Activated naive CD4-positive, alpha-beta T cell treated with anti-CD3 and anti-CD28 coated beads for 36 hours (primary cell): ENCODE measurements around the gene PERM1. TPM values are rescaled to one million over a fixed set of nuclear protein-coding genes. Genes with fewer than 3 reads are reported as not detected.
"Not testable (repeated sequence)": the region's sequence is repeated elsewhere in the genome, so short reads cannot be mapped to it uniquely, and the experiment has no call there.

Source experiments
- CTCF ChIA-PET: fragments of 350-600 bp; sonication (Branson Sonifier 250); formaldehyde crosslinking; loops from one replicate; lab custom pipeline; 2021; ENCODE audit warnings: antibody characterized with exemption; lab: Charles Lee
- DNase-seq: peaks from one replicate; pipeline ENCODE4 v3.0.0-alpha.2; 2020
- H3K27ac Mint-ChIP-seq: one replicate; pipeline ENCODE4 v1.8.0; 2021; ENCODE audit warnings: mild to moderate bottlenecking, mixed read lengths
- H3K27me3 Mint-ChIP-seq: one replicate; pipeline ENCODE4 v1.8.0; 2021; ENCODE audit warnings: low read depth, mixed read lengths
- H3K36me3 Mint-ChIP-seq: one replicate; pipeline ENCODE4 v1.8.0; 2021; ENCODE audit warnings: low read depth, mixed read lengths
- H3K4me1 Mint-ChIP-seq: one replicate; pipeline ENCODE4 v1.8.0; 2021; ENCODE audit warnings: low read depth, mixed read lengths
- H3K4me3 Mint-ChIP-seq: one replicate; pipeline ENCODE4 v1.8.0; 2021; ENCODE audit warnings: mild to moderate bottlenecking, moderate library complexity, mixed read lengths
- H3K9me3 Mint-ChIP-seq: one replicate; pipeline ENCODE4 v1.8.0; 2021; ENCODE audit warnings: mixed read lengths
- intact Hi-C: fragments of 100-400 bp; cut with micrococcal nuclease; formaldehyde crosslinking; loops from one replicate; pipeline ENCODE4 v1.15.1; 2023
- total RNA-seq, 2 experiments: library from RNA; stranded (reverse); gene quantifications; one replicate each; pipeline ENCODE4 v1.2.3, GENCODE V29; 2021

PERM1 gene
- total RNA-seq, 2 experiments from 2014 or later, result not detected

GRCh38 chr1:992362-992761, 10.5 kb upstream of the PERM1 start:
- DNase-seq, result peak; percentile 47
- intact Hi-C loops, result no loop called here
- Mint-ChIP-seq H3K27me3 (peaks cover 21% of the 10 kb centered on the region), H3K4me1 (peaks cover 24% of the 10 kb centered on the region), H3K9me3 (peaks cover 12% of the 10 kb centered on the region), H3K27ac (peak overlapping the region; percentile 85), H3K4me3 (no peak overlapping the region), H3K36me3 (peaks cover 1% of the 10 kb centered on the region)
- CTCF ChIA-PET, result interaction anchor here (0.6 to 1.7 kb wide), 7 partner anchors 9 to 284 kb away, joined by 3 to 6 read pairs (median 3); partner anchors contain the start of gene ISG15

- H3K27ac Mint-ChIP-seq, result peak overlapping the region; percentile 72
- no peak overlapping the region for H3K4me3 Mint-ChIP-seq
- H3K9me3 Mint-ChIP-seq, result peaks cover 12% of the 10 kb centered on the region
- peaks cover 19% of the 10 kb centered on the region for H3K27me3 Mint-ChIP-seq
- no peak for DNase-seq
- intact Hi-C loops, result no loop called here
- peaks cover 1% of the 10 kb centered on the region for H3K36me3 Mint-ChIP-seq
- peaks cover 24% of the 10 kb centered on the region for H3K4me1 Mint-ChIP-seq
- CTCF ChIA-PET, result interaction anchor here (0.6 to 1.7 kb wide), 6 partner anchors 9 to 196 kb away, joined by 3 to 6 read pairs (median 3); partner anchors contain the start of gene ISG15
These were observed 10.0 kb upstream of the PERM1 start for GRCh38 chr1:991895-992294.

GRCh38 chr1:991275-991674, 9.4 kb upstream of the PERM1 start:
- H3K27me3 Mint-ChIP-seq, result peaks cover 19% of the 10 kb centered on the region
- H3K9me3 Mint-ChIP-seq, result peaks cover 12% of the 10 kb centered on the region
- H3K4me3 Mint-ChIP-seq, H3K36me3 Mint-ChIP-seq, intact Hi-C loops, H3K27ac Mint-ChIP-seq, DNase-seq: not testable (repeated sequence)
- H3K4me1 Mint-ChIP-seq, result peaks cover 24% of the 10 kb centered on the region
- CTCF ChIA-PET, result interaction anchor here (1.6 kb wide), 1 partner anchor 22 kb away, joined by 4 read pairs; the partner anchor contains the start of gene ISG15

GRCh38 chr1:988061-988460, 6.2 kb upstream of the PERM1 start:
- CTCF ChIA-PET, H3K4me3 Mint-ChIP-seq, H3K27ac Mint-ChIP-seq, DNase-seq, H3K36me3 Mint-ChIP-seq, intact Hi-C loops: not testable (repeated sequence)
- peaks cover 20% of the 10 kb centered on the region for H3K27me3 Mint-ChIP-seq
- H3K9me3 Mint-ChIP-seq, result peaks cover 12% of the 10 kb centered on the region
- H3K4me1 Mint-ChIP-seq, result peaks cover 20% of the 10 kb centered on the region

- H3K9me3 Mint-ChIP-seq, result no peaks in the 10 kb centered on the region
- peaks cover 20% of the 10 kb centered on the region for H3K27me3 Mint-ChIP-seq
- H3K36me3 Mint-ChIP-seq, result no peaks in the 10 kb centered on the region
- intact Hi-C loops, result no loop called here
- DNase-seq, result no peak
- H3K4me1 Mint-ChIP-seq, result no peaks in the 10 kb centered on the region
- no peak overlapping the region for H3K4me3 Mint-ChIP-seq
- no peak overlapping the region for H3K27ac Mint-ChIP-seq
- CTCF ChIA-PET, result interaction anchor here (0.6 to 5.9 kb wide), 13 partner anchors 8 to 288 kb away, joined by 3 to 39 read pairs (median 8); partner anchors contain the start of gene UBE2J2
These were observed 3.2 kb upstream of the PERM1 start for GRCh38 chr1:985126-985525.

GRCh38 chr1:984476-984814, 2.6 kb upstream of the PERM1 start:
- CTCF ChIA-PET, result interaction anchor here (0.6 to 5.9 kb wide), 20 partner anchors 9 to 311 kb away, joined by 3 to 39 read pairs (median 4); partner anchors contain the start of genes PLEKHN1 and UBE2J2
- no peak for DNase-seq
- H3K4me1 Mint-ChIP-seq, result no peaks in the 10 kb centered on the region
- no peak overlapping the region for H3K4me3 Mint-ChIP-seq
- no peak overlapping the region for H3K27ac Mint-ChIP-seq
- intact Hi-C loops, result loop anchor here (1.0 to 5.0 kb wide), 2 partner anchors 79 to 308 kb away; no protein-coding TSS in a partner anchor
- H3K27me3 Mint-ChIP-seq, result peaks cover 20% of the 10 kb centered on the region
- H3K9me3 Mint-ChIP-seq, result no peaks in the 10 kb centered on the region
- H3K36me3 Mint-ChIP-seq, result no peaks in the 10 kb centered on the region

GRCh38 chr1:983798-984475, 2.0 kb upstream of the PERM1 start:
- no peak overlapping the region for H3K27ac Mint-ChIP-seq
- H3K4me1 Mint-ChIP-seq, result no peaks in the 10 kb centered on the region
- peaks cover 17% of the 10 kb centered on the region for H3K27me3 Mint-ChIP-seq
- DNase-seq, result peak; percentile 73
- no peaks in the 10 kb centered on the region for H3K36me3 Mint-ChIP-seq
- CTCF ChIA-PET, result interaction anchor here (0.8 to 5.9 kb wide), 21 partner anchors 10 to 307 kb away, joined by 3 to 39 read pairs (median 5); partner anchors contain the start of gene PLEKHN1
- intact Hi-C loops, result loop anchor here (1.0 to 5.0 kb wide), 2 partner anchors 79 to 308 kb away; no protein-coding TSS in a partner anchor
- no peaks in the 10 kb centered on the region for H3K9me3 Mint-ChIP-seq
- no peak overlapping the region for H3K4me3 Mint-ChIP-seq

GRCh38 chr1:982765-983436, 1.0 kb upstream of the PERM1 start:
- CTCF ChIA-PET, result interaction anchor here (0.6 to 5.9 kb wide), 13 partner anchors 10 to 138 kb away, joined by 3 to 39 read pairs (median 3); no protein-coding TSS in a partner anchor
- Mint-ChIP-seq H3K36me3 (no peaks in the 10 kb centered on the region), H3K27me3 (peaks cover 16% of the 10 kb centered on the region), H3K4me3 (no peak overlapping the region), H3K9me3 (no peaks in the 10 kb centered on the region), H3K4me1 (peaks cover 4% of the 10 kb centered on the region), H3K27ac (no peak overlapping the region)
- intact Hi-C loops, result loop anchor here (5.0 kb wide), 1 partner anchor 309 kb away; no protein-coding TSS in a partner anchor
- no peak for DNase-seq

GRCh38 chr1:981491-981954, 370 bp downstream of the PERM1 start:
- intact Hi-C loops, result loop anchor here (5.0 kb wide), 1 partner anchor 311 kb away; no protein-coding TSS in a partner anchor
- CTCF ChIA-PET, result interaction anchor here (0.5 to 5.9 kb wide), 4 partner anchors 74 to 296 kb away, joined by 4 to 39 read pairs (median 6); no protein-coding TSS in a partner anchor
- H3K4me1 Mint-ChIP-seq, result peaks cover 4% of the 10 kb centered on the region
- peaks cover 16% of the 10 kb centered on the region for H3K27me3 Mint-ChIP-seq
- H3K36me3 Mint-ChIP-seq, result no peaks in the 10 kb centered on the region
- DNase-seq, result no peak
- no peak overlapping the region for H3K27ac Mint-ChIP-seq
- no peak overlapping the region for H3K4me3 Mint-ChIP-seq
- H3K9me3 Mint-ChIP-seq, result no peaks in the 10 kb centered on the region

- Mint-ChIP-seq H3K27me3 (peaks cover 16% of the 10 kb centered on the region), H3K4me3 (no peak overlapping the region), H3K36me3 (no peaks in the 10 kb centered on the region), H3K27ac (no peak overlapping the region), H3K9me3 (no peaks in the 10 kb centered on the region), H3K4me1 (peaks cover 5% of the 10 kb centered on the region)
- DNase-seq, result no peak
- CTCF ChIA-PET, result interaction anchor here (0.6 to 5.9 kb wide), 2 partner anchors 74 to 82 kb away, joined by 4 to 39 read pairs; no protein-coding TSS in a partner anchor
- intact Hi-C loops, result loop anchor here (5.0 kb wide), 1 partner anchor 312 kb away; no protein-coding TSS in a partner anchor
These were observed 1.1 kb downstream of the PERM1 start for GRCh38 chr1:980602-981395.

GRCh38 chr1:980137-980571, 1.7 kb downstream of the PERM1 start:
- intact Hi-C loops, result loop anchor here (5.0 kb wide), 1 partner anchor 312 kb away; no protein-coding TSS in a partner anchor
- DNase-seq, result no peak
- no peak overlapping the region for H3K4me3 Mint-ChIP-seq
- CTCF ChIA-PET, result interaction anchor here (1.2 kb wide), 1 partner anchor 84 kb away, joined by 3 read pairs; no protein-coding TSS in a partner anchor
- H3K27me3 Mint-ChIP-seq, result peaks cover 15% of the 10 kb centered on the region
- peaks cover 6% of the 10 kb centered on the region for H3K4me1 Mint-ChIP-seq
- no peak overlapping the region for H3K27ac Mint-ChIP-seq
- H3K9me3 Mint-ChIP-seq, result no peaks in the 10 kb centered on the region
- no peaks in the 10 kb centered on the region for H3K36me3 Mint-ChIP-seq
